B cell (primary cell): Measurements from ENCODE around the gene FOXK1. TPM values are rescaled to one million over a fixed set of nuclear protein-coding genes. Genes with fewer than 3 reads are reported as not detected.

Experiments used
- ATAC-seq: fragments of 200-7000 bp; cut with Tn5 transposase; one replicate; pipeline ENCODE4 v1.10.0; 2021; ENCODE audit warnings: low read depth, mild to moderate bottlenecking, moderate number of reproducible peaks, moderate library complexity
- CTCF ChIA-PET: fragments of 350-600 bp; sonication (Branson Sonifier 250); formaldehyde crosslinking; loops from one replicate; lab custom pipeline; 2021; ENCODE audit warnings: antibody characterized with exemption, inconsistent platforms; lab: Charles Lee
- POLR2A ChIA-PET: fragments of 350-600 bp; sonication (Branson Sonifier 250); formaldehyde crosslinking; loops from one replicate; lab custom pipeline; 2021; ENCODE audit warnings: antibody characterized with exemption; lab: Charles Lee
- DNase-seq: peaks from one replicate; pipeline ENCODE4 v3.0.0; 2013
- H2AFZ ChIP-seq: 2 replicates; pipeline ENCODE4 v1.6.1; 2012; ENCODE audit warnings: mild to moderate bottlenecking, low read depth, low read length; ENCODE audit not compliant: insufficient read depth, poor library complexity, severe bottlenecking
- H3K27ac ChIP-seq, 2 donors: 1 replicate in 1 of 2; 2 replicates in 1 of 2; pipeline ENCODE4 v1.5.1; 2012 to 2013; ENCODE audit warnings: low read length in 2 of 2, mild to moderate bottlenecking in 2 of 2, moderate library complexity in 1 of 2
- H3K27me3 ChIP-seq, 4 experiments: fragments of 200-600 bp in 1 of 4; sonication (generic) in 1 of 4; replicated peaks in 1 of 4; 1 replicate in 2 of 4; 2 replicates in 2 of 4; pipeline versions ENCODE4 v1.6.1 to v1.7.0; 2013 to 2016; ENCODE audit warnings: low read length in 3 of 4, mild to moderate bottlenecking in 2 of 4, mixed read lengths in 1 of 4, moderate library complexity in 1 of 4; ENCODE audit not compliant: insufficient read depth in 4 of 4, control insufficient read depth in 3 of 4; ENCODE audit errors: control extremely low read depth in 1 of 4
- H3K36me3 ChIP-seq, 2 experiments: replicated peaks in 1 of 2; 1 replicate in 1 of 2; 2 replicates in 1 of 2; pipeline versions ENCODE4 v1.6.1 to v1.7.1; 2013; ENCODE audit warnings: low read length in 1 of 2; ENCODE audit not compliant: insufficient read depth in 2 of 2, control insufficient read depth in 1 of 2; ENCODE audit errors: control extremely low read depth in 1 of 2, extremely low read depth in 1 of 2
- H3K4me1 ChIP-seq, 2 donors: fragments of 200-600 bp in 1 of 2; sonication (generic) in 1 of 2; 1 replicate in 1 of 2; 2 replicates in 1 of 2; pipeline versions ENCODE4 v1.5.1 to v1.6.1; 2013 to 2017; ENCODE audit warnings: low read length in 2 of 2; ENCODE audit not compliant: control insufficient read depth in 2 of 2, insufficient read depth in 2 of 2
- H3K4me2 ChIP-seq: replicated peaks from 2 replicates; pipeline ENCODE3; 2012; ENCODE audit warnings: mild to moderate bottlenecking, low read depth, low read length; ENCODE audit not compliant: poor library complexity, severe bottlenecking
- H3K4me3 ChIP-seq, 5 experiments: fragments of 200-600 bp in 1 of 5; sonication (generic) in 1 of 5; 1 replicate in 3 of 5; 2 replicates in 2 of 5; pipeline versions ENCODE4 v1.5.1 to v1.7.0; 2011 to 2016; ENCODE audit warnings: low read length in 4 of 5, mild to moderate bottlenecking in 4 of 5, low read depth in 2 of 5, control low read depth in 1 of 5, moderate library complexity in 1 of 5; ENCODE audit not compliant: insufficient read depth in 1 of 5; ENCODE audit errors: control extremely low read depth in 1 of 5, extremely low read depth in 1 of 5
- H3K79me2 ChIP-seq: fragments of 200-600 bp; sonication (generic); one replicate; pipeline ENCODE4 v1.6.0; 2016; ENCODE audit warnings: low read length; ENCODE audit not compliant: control insufficient read depth, insufficient read depth
- H3K9ac ChIP-seq: fragments of 200-600 bp; sonication (generic); 2 replicates; pipeline ENCODE4 v1.6.1; 2017; ENCODE audit warnings: mild to moderate bottlenecking, low read length, moderate library complexity
- H3K9me3 ChIP-seq, 3 donors: one replicate each; pipeline versions ENCODE4 v1.6.1 to v1.7.1; 2013; ENCODE audit warnings: low read length in 2 of 3; ENCODE audit not compliant: control insufficient read depth in 2 of 3, insufficient read depth in 1 of 3; ENCODE audit errors: control extremely low read depth in 1 of 3
- H4K20me1 ChIP-seq: 2 replicates; pipeline ENCODE4 v1.6.0; 2012; ENCODE audit warnings: mild to moderate bottlenecking, low read length; ENCODE audit not compliant: insufficient read depth, control insufficient read depth, poor library complexity, severe bottlenecking
- H3K27ac Mint-ChIP-seq: one replicate; pipeline ENCODE4 v1.8.0; 2021; ENCODE audit warnings: mixed read lengths
- H3K27me3 Mint-ChIP-seq: one replicate; pipeline ENCODE4 v1.8.0; 2021; ENCODE audit warnings: mixed read lengths
- H3K4me1 Mint-ChIP-seq: one replicate; pipeline ENCODE4 v1.8.0; 2021; ENCODE audit warnings: mixed read lengths
- H3K4me3 Mint-ChIP-seq: one replicate; pipeline ENCODE4 v1.8.0; 2021; ENCODE audit warnings: mixed read lengths
- H3K9me3 Mint-ChIP-seq: one replicate; pipeline ENCODE4 v1.8.0; 2022; ENCODE audit warnings: mixed read lengths; ENCODE audit not compliant: insufficient read depth
- EZH2 ChIP-seq: IDR thresholded peaks from 2 replicates; pipeline ENCODE4 v1.6.1; 2012; ENCODE audit warnings: borderline replicate concordance, low read depth, mild to moderate bottlenecking, moderate library complexity, low read length; ENCODE audit not compliant: insufficient read depth, poor library complexity, severe bottlenecking
- WGBS: methylation state at CpG from one replicate; pipeline ENCODE4 v1.1.5; 2013; ENCODE audit warnings: missing lambda C conversion rate; ENCODE audit not compliant: insufficient coverage; 5-methylcytosine and 5-hydroxymethylcytosine counted together
- intact Hi-C: fragments of 100-400 bp; cut with micrococcal nuclease; formaldehyde crosslinking; loops from one replicate; pipeline ENCODE4 v1.10.0; 2022
- polyA minus RNA-seq: library from RNA; depleted of rRNA, polyadenylated mRNA; stranded (reverse); fragments of >200 nt; gene quantifications from 2 replicates; pipeline ENCODE4 v1.2.3, GENCODE V29; 2012
- polyA plus RNA-seq: library from polyadenylated mRNA; depleted of rRNA; stranded (reverse); fragments of >200 nt; gene quantifications from 2 replicates; pipeline ENCODE4 v1.2.3, GENCODE V29; 2012
- total RNA-seq, 2 donors: library from RNA; stranded (reverse); fragments of 120-200 nt in 1 of 2; gene quantifications; 1 replicate in 1 of 2; 2 replicates in 1 of 2; pipeline versions ENCODE4 v1.2.3 to v1.2.4, GENCODE V29; 2013 to 2022
- TF ChIP-seq, protein P1 (sequence below): fragments of 200-600 bp; IDR thresholded peaks from one replicate; pipeline ENCODE4 v1.8.0; 2022; ENCODE audit warnings: antibody characterized with exemption, mild to moderate bottlenecking

FOXK1 gene
- total RNA-seq (56.2 and 60.9 TPM in 2 replicates), polyA plus RNA-seq (17.9 and 27.0 TPM in 2 replicates), polyA minus RNA-seq (18.9 and 31.0 TPM in 2 replicates)
- total RNA-seq (2013) = 7.1 TPM

DNA sequence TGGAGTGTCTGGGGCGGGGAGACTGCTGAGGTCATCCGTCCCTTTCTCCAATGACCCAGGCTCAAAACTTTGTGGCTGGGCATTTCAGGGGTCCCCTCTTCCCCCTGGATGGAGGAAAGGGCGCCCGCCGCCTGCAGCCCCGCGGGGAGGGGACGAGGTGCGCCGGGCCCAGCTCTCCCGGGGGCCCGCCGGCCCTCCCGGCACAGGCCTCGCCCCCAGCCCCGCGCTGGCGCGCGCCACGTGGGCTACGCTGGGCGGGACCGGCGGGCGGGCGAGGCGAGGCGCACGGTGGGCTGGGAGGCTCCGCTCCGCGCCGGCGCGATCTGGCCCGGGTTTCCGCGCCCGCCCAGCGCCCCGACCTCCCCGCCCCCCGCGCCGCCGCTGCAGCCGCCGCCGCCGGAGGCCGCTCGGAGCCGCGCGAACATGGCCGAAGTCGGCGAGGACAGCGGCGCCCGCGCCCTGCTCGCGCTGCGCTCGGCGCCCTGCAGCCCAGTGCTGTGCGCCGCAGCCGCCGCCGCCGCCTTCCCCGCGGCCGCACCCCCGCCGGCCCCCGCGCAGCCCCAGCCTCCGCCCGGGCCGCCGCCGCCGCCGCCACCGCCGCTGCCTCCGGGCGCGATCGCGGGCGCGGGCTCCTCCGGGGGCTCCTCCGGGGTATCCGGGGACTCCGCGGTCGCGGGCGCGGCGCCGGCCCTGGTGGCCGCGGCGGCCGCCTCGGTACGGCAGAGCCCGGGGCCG is at the start of gene FOXK1:
Gene FOXK1 (plus strand): TSS at position 410 of the 735 bp plus-strand sequence. CDS start 14 bp downstream, at position 424.
- Histone ChIP-seq H2AFZ (peak within 1 kb of the TSS; percentile 84), H3K36me3 (peaks cover 0 to 4% of the 10 kb centered on the region in 2 experiments), H3K27ac (peak within 1 kb of the TSS; percentile 91 to 95), H3K4me3 (peak within 1 kb of the TSS; percentile 19 to 81 (median 74)), H3K27me3 (peaks cover 0 to 2% (median 0%) of the 10 kb centered on the region in 4 experiments), H3K4me2 (peak within 1 kb of the TSS; percentile 93), H4K20me1 (peaks cover 24% of the 10 kb centered on the region), H3K4me1 (peaks cover 12 to 36% of the 10 kb centered on the region in 2 donors), H3K9ac (peak within 1 kb of the TSS; percentile 69), H3K79me2 (peaks cover 46% of the 10 kb centered on the region), H3K9me3 (no peaks in the 10 kb centered on the region)
- peak within 1 kb of the TSS; percentile 92 for H3K27ac Mint-ChIP-seq
- DNase-seq = peak; percentile 85
- no peaks in the 10 kb centered on the region for H3K9me3 Mint-ChIP-seq
- peaks cover 3% of the 10 kb centered on the region for H3K27me3 Mint-ChIP-seq
- TF ChIP-seq, protein P1, sequence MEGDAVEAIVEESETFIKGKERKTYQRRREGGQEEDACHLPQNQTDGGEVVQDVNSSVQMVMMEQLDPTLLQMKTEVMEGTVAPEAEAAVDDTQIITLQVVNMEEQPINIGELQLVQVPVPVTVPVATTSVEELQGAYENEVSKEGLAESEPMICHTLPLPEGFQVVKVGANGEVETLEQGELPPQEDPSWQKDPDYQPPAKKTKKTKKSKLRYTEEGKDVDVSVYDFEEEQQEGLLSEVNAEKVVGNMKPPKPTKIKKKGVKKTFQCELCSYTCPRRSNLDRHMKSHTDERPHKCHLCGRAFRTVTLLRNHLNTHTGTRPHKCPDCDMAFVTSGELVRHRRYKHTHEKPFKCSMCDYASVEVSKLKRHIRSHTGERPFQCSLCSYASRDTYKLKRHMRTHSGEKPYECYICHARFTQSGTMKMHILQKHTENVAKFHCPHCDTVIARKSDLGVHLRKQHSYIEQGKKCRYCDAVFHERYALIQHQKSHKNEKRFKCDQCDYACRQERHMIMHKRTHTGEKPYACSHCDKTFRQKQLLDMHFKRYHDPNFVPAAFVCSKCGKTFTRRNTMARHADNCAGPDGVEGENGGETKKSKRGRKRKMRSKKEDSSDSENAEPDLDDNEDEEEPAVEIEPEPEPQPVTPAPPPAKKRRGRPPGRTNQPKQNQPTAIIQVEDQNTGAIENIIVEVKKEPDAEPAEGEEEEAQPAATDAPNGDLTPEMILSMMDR = no peak
- TF ChIP-seq EZH2 = no peak
- ATAC-seq = peak; percentile 81
- ChIA-PET CTCF (interaction anchor here (1.1 to 4.5 kb wide), 3 partner anchors 40 to 93 kb away, joined by 3 to 36 read pairs (median 4); partner anchors contain the start of gene AP5Z1), POLR2A (interaction anchor here (0.7 to 3.3 kb wide), 4 partner anchors 31 to 93 kb away, joined by 5 to 37 read pairs (median 5); partner anchors contain the start of gene AP5Z1)
- H3K4me1 Mint-ChIP-seq = peaks cover 28% of the 10 kb centered on the region
- under 1% methylated on average over 116 of the region's 116 CpGs for WGBS
- intact Hi-C loops = loop anchor here (1.0 to 5.0 kb wide), 2 partner anchors 41 to 70 kb away; no protein-coding TSS in a partner anchor
- peak within 1 kb of the TSS; percentile 89 for H3K4me3 Mint-ChIP-seq

DNA sequence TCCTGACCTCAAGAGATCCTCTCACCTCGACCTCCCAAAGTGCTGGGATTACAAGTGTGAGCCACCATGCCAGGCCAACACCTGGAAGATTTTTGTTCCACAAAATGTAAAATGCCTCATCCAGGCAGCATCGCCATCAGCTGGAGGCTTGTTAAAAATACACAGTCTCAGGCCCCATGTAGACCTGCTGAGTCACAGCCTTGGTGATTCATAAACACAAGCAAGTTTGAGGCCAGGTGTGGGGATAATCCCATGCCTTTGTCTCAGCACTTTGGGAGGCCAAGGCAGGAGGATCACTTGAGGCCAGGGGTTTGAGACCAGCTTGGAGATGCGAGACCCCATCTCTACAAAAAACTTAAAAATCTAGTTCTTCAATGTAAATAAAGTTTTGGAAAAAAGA is 49.1 kb upstream of the FOXK1 start:
- Mint-ChIP-seq H3K4me1 (no peaks in the 10 kb centered on the region), H3K4me3 (no peak overlapping the region), H3K27me3 (peaks cover 14% of the 10 kb centered on the region), H3K9me3 (no peaks in the 10 kb centered on the region), H3K27ac (no peak overlapping the region)
- Histone ChIP-seq H3K9ac (no peak overlapping the region), H3K79me2 (no peaks in the 10 kb centered on the region), H3K4me3 (no peak overlapping the region), H3K27me3 (peaks cover 0 to 5% (median 0%) of the 10 kb centered on the region in 4 experiments), H2AFZ (no peak overlapping the region), H4K20me1 (no peaks in the 10 kb centered on the region), H3K36me3 (no peaks in the 10 kb centered on the region), H3K4me1 (no peaks in the 10 kb centered on the region), H3K9me3 (no peaks in the 10 kb centered on the region), H3K27ac (no peak overlapping the region), H3K4me2 (no peak overlapping the region)
- ChIA-PET CTCF (no interaction called here), POLR2A (no interaction called here)
- no peak for TF ChIP-seq EZH2
- TF ChIP-seq, protein P1 = no peak
- DNase-seq (no peak), ATAC-seq (no peak)
- intact Hi-C loops = no loop called here
- 83% methylated on average over 2 of the region's 3 CpGs for WGBS
